ENCODE data around the gene PGS1.

PGS1 gene

GRCh38 chr17:78390241-78391050 lies 12.0 kb downstream of the PGS1 start:
- DNase-seq = no peak

GRCh38 chr17:78391051-78391431 lies 12.6 kb downstream of the PGS1 start:
- DNase-seq = no peak

GRCh38 chr17:78391843-78392242 lies 13.4 kb downstream of the PGS1 start:
- no peak for DNase-seq

GRCh38 chr17:78392295-78392694 lies 13.8 kb downstream of the PGS1 start:
- no peak for DNase-seq

- no peak for DNase-seq
Observed at GRCh38 chr17:78393575-78393974, 15.1 kb downstream of the PGS1 start.

GRCh38 chr17:78394209-78394608 lies 15.8 kb downstream of the PGS1 start:
- no peak for DNase-seq

GRCh38 chr17:78395155-78395554 lies 16.7 kb downstream of the PGS1 start:
- DNase-seq = no peak

GRCh38 chr17:78396441-78397337 lies 18.2 kb downstream of the PGS1 start:
- DNase-seq = no peak

GRCh38 chr17:78397681-78398101 lies 19.2 kb downstream of the PGS1 start:
- DNase-seq = no peak

- no peak for DNase-seq
Observed at GRCh38 chr17:78398390-78398789, 19.9 kb downstream of the PGS1 start.

GRCh38 chr17:78399028-78399692 lies 20.7 kb downstream of the PGS1 start:
- DNase-seq = no peak

GRCh38 chr17:78399693-78400144 lies 21.3 kb downstream of the PGS1 start:
- no peak for DNase-seq

- no peak for DNase-seq
Observed at GRCh38 chr17:78400581-78401240, 22.3 kb downstream of the PGS1 start.

- DNase-seq = no peak
Observed at GRCh38 chr17:78401246-78401645, 22.8 kb downstream of the PGS1 start.

- no peak for DNase-seq
Observed at GRCh38 chr17:78401891-78402290, 23.4 kb downstream of the PGS1 start.

- no peak for DNase-seq
Observed at GRCh38 chr17:78403822-78404221, 25.4 kb downstream of the PGS1 start.

- no peak for DNase-seq
Observed at GRCh38 chr17:78406396-78406795, 27.9 kb downstream of the PGS1 start.

GRCh38 chr17:78406920-78407319 lies 28.5 kb downstream of the PGS1 start:
- DNase-seq = no peak

- no peak for DNase-seq
Observed at GRCh38 chr17:78407387-78408000, 29.0 kb downstream of the PGS1 start.

GRCh38 chr17:78408476-78409050 lies 30.1 kb downstream of the PGS1 start:
- DNase-seq = no peak

GRCh38 chr17:78409191-78409928 lies 30.9 kb downstream of the PGS1 start:
- DNase-seq = no peak

Measured in effector CD8-positive, alpha-beta T cell (primary cell).